Activated CD4-positive, alpha-beta T cell treated with anti-CD3 and anti-CD28 coated beads, Interleukin-10, Interleukin-2, amounts not matched to agents 100 ng/mL and 50 ng/mL, durations not matched to agents 16 hours and 8 hours (primary cell): ENCODE measurements around the gene RPS6KB1.
"Not testable (repeated sequence)": the region's sequence is repeated elsewhere in the genome, so short reads cannot be mapped to it uniquely, and the experiment has no call there.

ENCODE experiments used
- DNase-seq: peaks from one replicate; pipeline ENCODE4 v3.0.0-alpha.2; 2020

RPS6KB1 gene

DNA sequence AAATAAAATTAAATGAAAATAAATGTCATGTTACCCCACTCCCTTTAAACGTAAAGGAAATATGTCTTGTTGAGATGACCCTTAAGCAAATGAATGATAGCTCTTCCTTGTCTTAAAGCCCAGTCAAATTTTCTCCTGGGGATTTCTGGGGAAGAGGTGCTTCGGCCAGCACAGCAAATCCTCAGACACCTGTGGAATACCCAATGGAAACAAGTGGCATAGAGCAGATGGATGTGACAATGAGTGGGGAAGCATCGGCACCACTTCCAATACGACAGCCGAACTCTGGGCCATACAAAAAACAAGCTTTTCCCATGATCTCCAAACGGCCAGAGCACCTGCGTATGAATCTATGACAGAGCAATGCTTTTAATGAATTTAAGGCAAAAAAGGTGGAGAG is 53.5 kb downstream of the RPS6KB1 start:
- not testable (repeated sequence) for DNase-seq

DNA sequence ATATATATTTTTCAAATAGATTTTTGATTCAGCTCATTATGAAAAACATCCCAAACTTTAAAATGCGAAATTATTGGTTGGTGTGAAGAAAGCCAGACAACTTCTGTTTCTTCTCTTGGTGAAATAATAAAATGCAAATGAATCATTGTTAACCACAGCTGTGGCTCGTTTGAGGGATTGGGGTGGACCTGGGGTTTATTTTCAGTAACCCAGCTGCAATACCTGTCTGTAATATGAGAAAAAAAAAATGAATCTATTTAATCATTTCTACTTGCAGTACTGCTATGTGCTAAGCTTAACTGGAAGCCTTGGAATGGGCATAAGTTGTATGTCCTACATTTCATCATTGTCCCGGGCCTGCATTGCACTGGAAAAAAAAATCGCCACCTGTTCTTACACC is 54.4 kb downstream of the RPS6KB1 start:
- peak; percentile 10 for DNase-seq

DNA sequence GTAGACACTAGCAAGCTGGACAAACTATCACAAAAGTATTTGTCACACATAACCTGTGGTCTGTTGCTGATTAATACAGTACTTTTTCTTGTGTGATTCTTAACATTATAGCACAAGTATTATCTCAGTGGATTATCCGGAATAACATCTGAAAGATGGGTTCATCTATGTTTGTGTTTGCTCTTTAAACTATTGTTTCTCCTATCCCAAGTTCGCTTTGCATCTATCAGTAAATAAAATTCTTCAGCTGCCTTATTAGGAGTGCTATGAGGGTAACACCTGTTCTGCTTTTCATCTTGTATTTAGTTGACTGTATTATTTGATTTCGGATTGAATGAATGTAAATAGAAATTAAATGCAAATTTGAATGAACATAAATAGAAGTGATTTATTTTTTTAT is 57.1 kb downstream of the RPS6KB1 start:
- no peak for DNase-seq

GRCh38 chr17:59954856-59955255 is 61.9 kb downstream of the RPS6KB1 start:
- DNase-seq: no peak

- not testable (repeated sequence) for DNase-seq
Observed at GRCh38 chr17:59959574-59959973, 66.7 kb downstream of the RPS6KB1 start.

- no peak for DNase-seq
Observed at GRCh38 chr17:59962739-59963318, 69.9 kb downstream of the RPS6KB1 start.

GRCh38 chr17:59963738-59964481 is 71.0 kb downstream of the RPS6KB1 start:
- peak; percentile 47 for DNase-seq

- DNase-seq: peak; percentile 90
Observed at GRCh38 chr17:59964482-59965328, 71.8 kb downstream of the RPS6KB1 start, which contains the start of gene RNFT1. RNFT1 (minus strand) TSS chr17:59964740; CDS start chr17:59964663, 77 bp downstream.

- DNase-seq: not testable (repeated sequence)
Observed at GRCh38 chr17:59971771-59972170, 78.8 kb downstream of the RPS6KB1 start.

GRCh38 chr17:59972778-59973177 is 79.9 kb downstream of the RPS6KB1 start:
- no peak for DNase-seq

DNA sequence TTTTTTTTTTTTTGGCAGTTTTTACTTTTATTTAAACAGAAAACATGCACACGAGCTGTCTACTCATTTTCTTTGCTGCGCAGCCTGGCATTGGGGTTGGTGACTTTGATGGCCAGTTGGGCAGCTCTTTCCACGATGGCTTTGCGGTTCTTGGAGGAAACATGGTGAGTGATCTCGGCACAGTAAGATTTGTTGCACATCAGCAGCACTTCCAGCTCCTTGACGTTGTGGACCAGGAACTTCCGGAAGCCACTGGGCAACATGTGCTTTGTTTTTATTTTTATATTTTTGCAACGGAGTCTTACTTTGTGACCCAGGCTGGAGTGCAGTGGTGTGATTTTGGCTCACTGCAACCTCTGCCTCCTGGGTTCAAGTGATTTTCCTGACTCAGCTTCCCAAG is 80.6 kb downstream of the RPS6KB1 start:
- not testable (repeated sequence) for DNase-seq

GRCh38 chr17:59975166-59975565 is 82.2 kb downstream of the RPS6KB1 start:
- not testable (repeated sequence) for DNase-seq

DNA sequence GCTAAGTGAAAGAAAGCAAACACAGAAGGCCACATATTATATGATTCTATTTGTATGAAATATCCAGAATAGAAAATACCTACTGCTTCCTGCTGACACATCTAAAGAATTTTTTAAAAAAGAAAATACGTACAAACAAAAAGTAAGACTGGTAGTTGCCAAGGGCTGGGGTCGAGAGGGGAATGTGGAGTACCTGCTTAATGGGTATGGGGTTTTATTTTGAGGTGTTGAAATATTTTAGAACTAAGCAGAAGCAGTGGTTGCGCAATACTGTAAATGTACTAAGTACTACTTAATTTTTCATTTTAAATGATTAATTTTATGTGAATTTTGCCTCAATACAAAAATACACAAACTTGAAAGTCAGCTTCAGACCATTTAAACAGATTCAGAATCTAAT is 103.7 kb downstream of the RPS6KB1 start:
- DNase-seq: not testable (repeated sequence)
